KMS-11 (cell line): ENCODE data around the gene DOK5.

ENCODE experiments used
- H2AFZ ChIP-seq: fragments of 200-600 bp; sonication (generic); 2 replicates; pipeline ENCODE4 v1.6.1; 2016; ENCODE audit warnings: antibody characterized with exemption, mixed run types, low read depth
- H3K27ac ChIP-seq: fragments of 200-600 bp; sonication (generic); 2 replicates; pipeline ENCODE4 v1.6.1; 2016; ENCODE audit warnings: mild to moderate bottlenecking, mixed run types
- H3K27me3 ChIP-seq: fragments of 200-600 bp; sonication (generic); 2 replicates; pipeline ENCODE4 v1.6.1; 2017; ENCODE audit warnings: mild to moderate bottlenecking, low read depth, mixed run types, moderate library complexity; ENCODE audit not compliant: insufficient read depth
- H3K36me3 ChIP-seq: fragments of 200-600 bp; sonication (generic); 2 replicates; pipeline ENCODE4 v1.6.1; 2017; ENCODE audit warnings: mild to moderate bottlenecking, mixed run types; ENCODE audit not compliant: insufficient read depth
- H3K4me1 ChIP-seq: fragments of 200-600 bp; sonication (generic); 2 replicates; pipeline ENCODE4 v1.6.1; 2016; ENCODE audit warnings: mild to moderate bottlenecking, low read depth, mixed run types; ENCODE audit not compliant: poor library complexity, severe bottlenecking
- H3K4me2 ChIP-seq: fragments of 200-600 bp; sonication (generic); 2 replicates; pipeline ENCODE4 v1.7.0; 2016; ENCODE audit warnings: mild to moderate bottlenecking, mixed run types
- H3K4me3 ChIP-seq: fragments of 200-600 bp; sonication (generic); IDR thresholded peaks from 2 replicates; pipeline ENCODE4 v1.6.1; 2017; ENCODE audit warnings: low read depth, low read length, mixed read lengths; ENCODE audit not compliant: insufficient read depth
- H3K79me2 ChIP-seq: fragments of 200-600 bp; sonication (generic); 2 replicates; pipeline ENCODE4 v1.6.1; 2016; ENCODE audit warnings: low read depth, mixed run types; ENCODE audit not compliant: insufficient read depth
- H3K9ac ChIP-seq: fragments of 200-600 bp; sonication (generic); 2 replicates; pipeline ENCODE4 v1.6.1; 2016; ENCODE audit warnings: mild to moderate bottlenecking, mixed run types
- H4K20me1 ChIP-seq: fragments of 200-600 bp; sonication (generic); 2 replicates; pipeline ENCODE4 v1.6.1; 2016; ENCODE audit warnings: mild to moderate bottlenecking, mixed run types; ENCODE audit not compliant: insufficient read depth
- TF ChIP-seq, protein P1 (sequence below): fragments of 200-600 bp; sonication (generic); conservative IDR thresholded peaks from 2 replicates; pipeline ENCODE4 v1.6.1; 2017; ENCODE audit warnings: low read depth, mild to moderate bottlenecking, antibody characterized with exemption, low read length, moderate library complexity, mixed read lengths

DOK5 gene

GRCh38 chr20:54481442-54481841 lies 6.0 kb downstream of the DOK5 start:
- Histone ChIP-seq H3K27ac (no peak overlapping the region), H3K9ac (no peak overlapping the region), H3K79me2 (no peaks in the 10 kb centered on the region), H4K20me1 (no peaks in the 10 kb centered on the region), H2AFZ (no peak overlapping the region), H3K36me3 (no peaks in the 10 kb centered on the region), H3K4me2 (no peak overlapping the region), H3K4me3 (no peak overlapping the region), H3K27me3 (no peaks in the 10 kb centered on the region), H3K4me1 (no peaks in the 10 kb centered on the region)
- TF ChIP-seq, protein P1, sequence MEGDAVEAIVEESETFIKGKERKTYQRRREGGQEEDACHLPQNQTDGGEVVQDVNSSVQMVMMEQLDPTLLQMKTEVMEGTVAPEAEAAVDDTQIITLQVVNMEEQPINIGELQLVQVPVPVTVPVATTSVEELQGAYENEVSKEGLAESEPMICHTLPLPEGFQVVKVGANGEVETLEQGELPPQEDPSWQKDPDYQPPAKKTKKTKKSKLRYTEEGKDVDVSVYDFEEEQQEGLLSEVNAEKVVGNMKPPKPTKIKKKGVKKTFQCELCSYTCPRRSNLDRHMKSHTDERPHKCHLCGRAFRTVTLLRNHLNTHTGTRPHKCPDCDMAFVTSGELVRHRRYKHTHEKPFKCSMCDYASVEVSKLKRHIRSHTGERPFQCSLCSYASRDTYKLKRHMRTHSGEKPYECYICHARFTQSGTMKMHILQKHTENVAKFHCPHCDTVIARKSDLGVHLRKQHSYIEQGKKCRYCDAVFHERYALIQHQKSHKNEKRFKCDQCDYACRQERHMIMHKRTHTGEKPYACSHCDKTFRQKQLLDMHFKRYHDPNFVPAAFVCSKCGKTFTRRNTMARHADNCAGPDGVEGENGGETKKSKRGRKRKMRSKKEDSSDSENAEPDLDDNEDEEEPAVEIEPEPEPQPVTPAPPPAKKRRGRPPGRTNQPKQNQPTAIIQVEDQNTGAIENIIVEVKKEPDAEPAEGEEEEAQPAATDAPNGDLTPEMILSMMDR, result no peak

GRCh38 chr20:54485631-54486030 lies 10.2 kb downstream of the DOK5 start:
- TF ChIP-seq, protein P1, result no peak
- Histone ChIP-seq H3K4me2 (no peak overlapping the region), H3K79me2 (no peaks in the 10 kb centered on the region), H3K9ac (no peak overlapping the region), H2AFZ (no peak overlapping the region), H3K36me3 (no peaks in the 10 kb centered on the region), H3K4me3 (no peak overlapping the region), H3K27me3 (no peaks in the 10 kb centered on the region), H4K20me1 (no peaks in the 10 kb centered on the region), H3K27ac (no peak overlapping the region), H3K4me1 (no peaks in the 10 kb centered on the region)

DNA sequence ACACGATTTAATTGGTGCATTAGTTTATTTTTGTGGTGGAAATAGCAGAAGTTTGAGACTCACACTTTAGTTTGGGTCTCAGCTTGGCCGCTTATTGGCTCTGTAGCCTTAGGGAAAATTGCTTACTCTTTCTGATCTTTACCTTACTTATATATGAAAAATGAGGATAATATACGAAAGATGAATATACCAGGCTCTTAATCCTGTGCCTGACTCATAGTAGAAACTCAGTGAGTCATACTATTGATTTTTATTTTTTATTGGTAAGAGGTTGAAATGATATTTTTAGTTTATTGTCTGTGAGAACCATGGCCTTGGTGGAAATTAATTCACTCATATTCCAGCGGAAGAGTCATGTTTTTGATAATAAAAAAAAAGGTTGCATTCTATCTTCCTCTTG lies 11.2 kb downstream of the DOK5 start:
- no peak overlapping the region for H3K9ac ChIP-seq
- H3K36me3 ChIP-seq, result no peaks in the 10 kb centered on the region
- H3K27ac ChIP-seq, result no peak overlapping the region
- H2AFZ ChIP-seq, result no peak overlapping the region
- no peak overlapping the region for H3K4me3 ChIP-seq
- TF ChIP-seq, protein P1, result no peak
- H3K27me3 ChIP-seq, result no peaks in the 10 kb centered on the region
- H3K79me2 ChIP-seq, result no peaks in the 10 kb centered on the region
- no peaks in the 10 kb centered on the region for H4K20me1 ChIP-seq
- no peak overlapping the region for H3K4me2 ChIP-seq
- H3K4me1 ChIP-seq, result no peaks in the 10 kb centered on the region

GRCh38 chr20:54488442-54488841 lies 13.0 kb downstream of the DOK5 start:
- no peak overlapping the region for H3K4me2 ChIP-seq
- H3K27ac ChIP-seq, result no peak overlapping the region
- H3K4me1 ChIP-seq, result no peaks in the 10 kb centered on the region
- TF ChIP-seq, protein P1, result no peak
- H2AFZ ChIP-seq, result no peak overlapping the region
- no peak overlapping the region for H3K4me3 ChIP-seq
- H3K36me3 ChIP-seq, result no peaks in the 10 kb centered on the region
- no peaks in the 10 kb centered on the region for H4K20me1 ChIP-seq
- H3K79me2 ChIP-seq, result no peaks in the 10 kb centered on the region
- H3K9ac ChIP-seq, result no peak overlapping the region
- H3K27me3 ChIP-seq, result no peaks in the 10 kb centered on the region
